ENCODE results near the gene GPN1.

DNA sequence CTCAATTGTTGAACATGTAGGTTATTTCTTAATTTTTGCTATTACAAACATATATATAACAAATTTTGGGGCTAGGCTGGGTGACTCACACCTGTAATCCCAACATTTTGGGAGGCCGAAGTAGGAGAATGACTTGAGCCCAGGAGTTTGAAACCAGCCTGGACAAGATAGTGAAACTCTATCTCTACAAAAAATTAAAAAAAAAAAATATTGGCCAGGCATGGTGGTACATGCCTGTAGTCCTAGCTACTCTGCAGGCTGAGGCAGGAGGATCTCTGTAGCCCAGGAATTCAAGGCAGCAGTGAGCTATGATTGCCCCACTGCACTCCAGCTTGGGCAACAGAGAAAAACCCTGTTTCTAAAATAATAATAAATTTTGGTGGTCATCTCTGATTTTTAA, 58.4 kb downstream of the GPN1 start:
- TF ChIP-seq EP300 (IDR thresholded peaks at IDR 0.05) (no peak), POLR2A (IDR thresholded peaks at IDR 0.05) (no peak)
- TF ChIP-seq, protein P1, sequence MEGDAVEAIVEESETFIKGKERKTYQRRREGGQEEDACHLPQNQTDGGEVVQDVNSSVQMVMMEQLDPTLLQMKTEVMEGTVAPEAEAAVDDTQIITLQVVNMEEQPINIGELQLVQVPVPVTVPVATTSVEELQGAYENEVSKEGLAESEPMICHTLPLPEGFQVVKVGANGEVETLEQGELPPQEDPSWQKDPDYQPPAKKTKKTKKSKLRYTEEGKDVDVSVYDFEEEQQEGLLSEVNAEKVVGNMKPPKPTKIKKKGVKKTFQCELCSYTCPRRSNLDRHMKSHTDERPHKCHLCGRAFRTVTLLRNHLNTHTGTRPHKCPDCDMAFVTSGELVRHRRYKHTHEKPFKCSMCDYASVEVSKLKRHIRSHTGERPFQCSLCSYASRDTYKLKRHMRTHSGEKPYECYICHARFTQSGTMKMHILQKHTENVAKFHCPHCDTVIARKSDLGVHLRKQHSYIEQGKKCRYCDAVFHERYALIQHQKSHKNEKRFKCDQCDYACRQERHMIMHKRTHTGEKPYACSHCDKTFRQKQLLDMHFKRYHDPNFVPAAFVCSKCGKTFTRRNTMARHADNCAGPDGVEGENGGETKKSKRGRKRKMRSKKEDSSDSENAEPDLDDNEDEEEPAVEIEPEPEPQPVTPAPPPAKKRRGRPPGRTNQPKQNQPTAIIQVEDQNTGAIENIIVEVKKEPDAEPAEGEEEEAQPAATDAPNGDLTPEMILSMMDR (IDR thresholded peaks at IDR 0.05): no peak
